ENCODE data around the gene ACTR1B. TPM values are rescaled to one million over a fixed set of nuclear protein-coding genes. Genes with fewer than 3 reads are reported as not detected.
A peak's percentile ranks its signal among the peaks of the same experiment; 100 is the strongest.
"Not testable (repeated sequence)": the region's sequence is repeated elsewhere in the genome, so short reads cannot be mapped to it uniquely, and the experiment has no call there.

ACTR1B gene
- total RNA-seq, 1 donor from 2014 or later = 122 TPM

DNA sequence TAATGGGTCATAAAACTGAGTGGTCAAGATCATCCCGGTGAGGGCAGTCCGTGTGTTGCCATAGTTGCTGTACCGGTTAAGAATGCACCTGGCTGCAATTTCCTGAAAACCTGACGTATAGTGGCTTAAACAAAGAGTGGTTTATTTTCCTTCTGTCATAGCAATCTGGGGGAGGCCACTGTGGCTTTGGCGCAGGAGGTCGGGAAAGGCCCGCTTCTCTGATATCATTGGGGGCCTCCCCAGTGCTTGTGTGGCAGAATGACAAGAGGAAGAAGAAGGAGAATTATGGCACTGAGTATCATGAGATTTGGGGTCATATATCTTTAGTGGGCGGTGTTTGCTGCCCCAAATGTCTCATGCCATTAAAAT lies 10.1 kb upstream of the ACTR1B start:
- Mint-ChIP-seq H3K4me1 (peaks cover 35% of the 10 kb centered on the region), H3K27ac (peak overlapping the region; percentile 96), H3K9me3 (peaks cover 4% of the 10 kb centered on the region), H3K27me3 (no peaks in the 10 kb centered on the region), H3K4me3 (peak overlapping the region; percentile 60), H3K36me3 (ENCODE audit: low read depth) (peaks cover 10% of the 10 kb centered on the region)
- intact Hi-C loops (cut with micrococcal nuclease) = loop anchor here (1.0 kb wide), 2 partner anchors 10 to 14 kb away; partner anchors contain the start of gene ACTR1B
- DNase-seq = no peak

GRCh38 chr2:97673182-97673914 lies 9.5 kb upstream of the ACTR1B start:
- DNase-seq = no peak
- Mint-ChIP-seq H3K27ac (peak overlapping the region; percentile 96), H3K4me1 (peaks cover 33% of the 10 kb centered on the region), H3K4me3 (peak overlapping the region; percentile 60), H3K9me3 (peaks cover 3% of the 10 kb centered on the region), H3K27me3 (no peaks in the 10 kb centered on the region), H3K36me3 (ENCODE audit: low read depth) (peaks cover 9% of the 10 kb centered on the region)
- intact Hi-C loops (cut with micrococcal nuclease) = loop anchor here (1.0 kb wide), 1 partner anchor 9 kb away; the partner anchor contains the start of gene ACTR1B

DNA sequence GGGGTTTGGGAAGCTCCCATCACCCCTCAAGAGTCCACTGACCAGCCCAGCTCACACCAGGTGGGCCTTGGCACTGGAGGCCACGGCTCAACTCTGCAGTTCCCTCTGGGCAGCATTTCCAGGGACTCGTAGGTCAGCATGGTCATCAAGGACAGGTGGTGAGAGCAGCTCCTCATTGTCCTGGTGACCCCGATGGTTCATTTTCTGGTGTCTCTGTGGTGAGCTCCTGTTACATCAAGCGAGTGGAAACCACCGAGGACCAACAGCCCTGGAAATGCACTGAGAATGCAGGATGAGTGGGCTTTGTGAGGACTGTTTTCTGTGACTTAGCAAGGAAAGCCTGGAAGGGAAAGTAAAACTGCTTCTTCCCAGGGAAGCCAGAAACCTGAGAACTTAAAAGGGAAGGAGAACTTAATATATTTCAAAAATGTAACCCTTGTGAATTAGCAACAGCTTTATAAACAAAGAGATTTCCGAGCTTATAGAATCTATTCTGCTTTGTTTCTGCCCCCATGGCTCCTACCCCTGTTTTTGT lies 8.8 kb upstream of the ACTR1B start:
- not testable (repeated sequence) for DNase-seq; H3K27me3 Mint-ChIP-seq; H3K9me3 Mint-ChIP-seq; H3K36me3 Mint-ChIP-seq (ENCODE audit: low read depth)
- intact Hi-C loops (cut with micrococcal nuclease) = loop anchor here (1.0 kb wide), 1 partner anchor 8 kb away; the partner anchor contains the start of gene ACTR1B
- H3K27ac Mint-ChIP-seq = peak overlapping the region; percentile 96
- H3K4me3 Mint-ChIP-seq = peak overlapping the region; percentile 60
- peaks cover 30% of the 10 kb centered on the region for H3K4me1 Mint-ChIP-seq

DNA sequence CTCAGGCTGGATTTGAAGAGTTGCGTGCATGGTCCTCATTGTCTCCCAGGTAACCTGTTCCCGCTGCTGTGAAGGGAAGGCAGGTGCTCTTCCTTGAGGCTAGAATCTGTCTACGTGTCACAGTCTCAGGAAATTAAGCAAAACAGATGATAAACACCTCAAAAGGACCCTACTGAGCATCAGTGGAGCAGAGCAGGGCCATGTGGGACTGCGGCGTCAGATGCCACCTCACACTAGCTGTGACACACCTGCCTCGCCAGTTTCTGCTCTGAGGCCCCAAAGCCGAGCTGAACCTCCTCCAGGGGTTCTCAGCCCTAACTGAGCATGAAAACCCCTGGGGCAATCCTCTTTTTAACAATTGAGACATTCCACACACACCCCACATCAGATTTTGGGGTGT lies 7.7 kb upstream of the ACTR1B start:
- no peak overlapping the region for H3K27ac Mint-ChIP-seq
- no peaks in the 10 kb centered on the region for H3K9me3 Mint-ChIP-seq
- intact Hi-C loops (cut with micrococcal nuclease) = no loop called here
- H3K36me3 Mint-ChIP-seq (ENCODE audit: low read depth) = peaks cover 9% of the 10 kb centered on the region
- H3K27me3 Mint-ChIP-seq = no peaks in the 10 kb centered on the region
- DNase-seq = no peak
- no peak overlapping the region for H3K4me3 Mint-ChIP-seq
- H3K4me1 Mint-ChIP-seq = peaks cover 27% of the 10 kb centered on the region

DNA sequence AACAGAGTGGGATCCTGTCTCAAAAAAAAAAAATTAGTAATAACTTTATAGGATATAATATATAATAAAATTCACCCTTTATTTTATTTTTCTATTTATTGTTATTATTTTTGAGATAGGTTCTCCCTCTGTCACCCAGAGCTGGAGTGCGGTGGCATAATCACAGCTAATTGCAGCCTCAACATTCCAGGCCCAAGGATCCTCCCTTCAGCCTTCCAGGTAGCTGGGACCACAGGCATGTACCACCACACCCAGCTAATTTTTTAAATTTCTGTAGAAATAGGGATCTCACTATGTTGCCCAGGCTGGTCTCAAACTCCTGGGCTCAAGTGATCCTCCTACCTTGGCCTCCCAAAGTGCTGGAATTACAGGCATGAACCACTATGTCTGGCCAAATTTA lies 6.6 kb upstream of the ACTR1B start:
- Mint-ChIP-seq H3K9me3 (no peaks in the 10 kb centered on the region), H3K27ac (no peak overlapping the region), H3K27me3 (no peaks in the 10 kb centered on the region), H3K4me3 (no peak overlapping the region), H3K36me3 (ENCODE audit: low read depth) (peaks cover 9% of the 10 kb centered on the region), H3K4me1 (peaks cover 25% of the 10 kb centered on the region)
- no peak for DNase-seq
- intact Hi-C loops (cut with micrococcal nuclease) = no loop called here

- Mint-ChIP-seq H3K9me3 (no peaks in the 10 kb centered on the region), H3K27ac (no peak within 1 kb of the TSS)
- intact Hi-C loops (cut with micrococcal nuclease) = loop anchor here (10.0 kb wide), 2 partner anchors 775 to 1665 kb away; partner anchors contain the start of genes EIF5B, INPP4A and TXNDC9
Observed at GRCh38 chr2:97669448-97669847, 5.6 kb upstream of the ACTR1B start, which contains the start of gene C2orf92. C2orf92 (plus strand) TSS chr2:97669713; CDS start chr2:97669789, 76 bp downstream.

DNA sequence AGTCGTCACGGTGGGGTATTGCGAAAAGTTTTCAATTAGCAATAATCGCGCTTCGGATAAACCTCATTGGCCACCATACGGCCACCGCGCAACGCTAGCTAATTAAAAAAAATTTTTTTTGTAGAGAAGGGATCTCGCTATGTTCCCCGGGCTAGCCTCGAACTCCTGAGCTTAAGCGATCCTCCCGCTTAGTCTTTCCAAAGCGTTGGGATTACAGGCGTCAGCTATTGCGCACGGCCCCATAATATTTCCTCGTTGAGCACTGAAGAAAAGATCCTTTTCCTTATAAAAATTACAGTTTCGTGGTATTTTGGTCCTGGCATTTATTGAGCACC lies 759 bp upstream of the ACTR1B start:
- DNase-seq = no peak
- Mint-ChIP-seq H3K9me3 (no peaks in the 10 kb centered on the region), H3K4me3 (peak overlapping the region; percentile 94), H3K27me3 (no peaks in the 10 kb centered on the region), H3K27ac (peak overlapping the region; percentile 98), H3K36me3 (ENCODE audit: low read depth) (peaks cover 34% of the 10 kb centered on the region), H3K4me1 (peaks cover 30% of the 10 kb centered on the region)
- intact Hi-C loops (cut with micrococcal nuclease) = loop anchor here (1.0 to 10.0 kb wide), 6 partner anchors 9 to 1670 kb away; partner anchors contain the start of genes EIF5B, INPP4A and TXNDC9

More at GRCh38 chr2:97669448-97669847, 5.6 kb upstream of the ACTR1B start, which contains the start of gene C2orf92:
- Mint-ChIP-seq H3K27me3 (no peaks in the 10 kb centered on the region), H3K36me3 (ENCODE audit: low read depth) (peaks cover 11% of the 10 kb centered on the region), H3K4me3 (no peak within 1 kb of the TSS), H3K4me1 (peaks cover 24% of the 10 kb centered on the region)
- DNase-seq = no peak

DNA sequence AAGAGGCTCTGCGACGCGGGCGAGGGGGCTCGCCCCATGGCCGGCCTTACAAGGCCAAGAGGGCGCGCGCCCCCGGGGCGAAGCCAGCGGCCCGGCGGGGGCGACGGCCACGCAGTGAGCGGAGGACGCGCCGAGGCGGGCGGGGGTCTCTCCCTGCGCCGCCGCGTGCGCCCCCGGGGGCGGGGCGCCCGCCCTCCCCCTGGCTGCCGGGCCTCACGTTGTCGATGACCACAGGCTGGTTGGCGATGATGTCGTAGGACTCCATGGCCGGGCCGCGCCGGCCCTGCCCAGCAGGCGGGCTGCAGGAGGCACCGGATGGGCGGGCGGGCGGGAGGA lies 250 bp downstream of the ACTR1B start:
- H3K4me1 Mint-ChIP-seq = peaks cover 32% of the 10 kb centered on the region
- intact Hi-C loops (cut with micrococcal nuclease) = loop anchor here (10.0 kb wide), 2 partner anchors 781 to 1671 kb away; partner anchors contain the start of genes EIF5B, INPP4A and TXNDC9

GRCh38 chr2:97662895-97663625 lies 784 bp downstream of the ACTR1B start:
- peak overlapping the region; percentile 86 for H3K4me3 Mint-ChIP-seq
- H3K9me3 Mint-ChIP-seq = no peaks in the 10 kb centered on the region
- peak overlapping the region; percentile 96 for H3K27ac Mint-ChIP-seq
- intact Hi-C loops (cut with micrococcal nuclease) = loop anchor here (10.0 kb wide), 2 partner anchors 782 to 1672 kb away; partner anchors contain the start of genes EIF5B, INPP4A and TXNDC9
- peak; percentile 92 for DNase-seq
- peaks cover 38% of the 10 kb centered on the region for H3K36me3 Mint-ChIP-seq (ENCODE audit: low read depth)
- peaks cover 33% of the 10 kb centered on the region for H3K4me1 Mint-ChIP-seq
- no peaks in the 10 kb centered on the region for H3K27me3 Mint-ChIP-seq

More for the DNA sequence above, 250 bp downstream of the ACTR1B start:
- Mint-ChIP-seq H3K27ac (peak overlapping the region; percentile 96), H3K36me3 (ENCODE audit: low read depth) (peaks cover 35% of the 10 kb centered on the region), H3K4me3 (peak overlapping the region; percentile 86), H3K27me3 (no peaks in the 10 kb centered on the region), H3K9me3 (no peaks in the 10 kb centered on the region)
- DNase-seq = no peak

DNA sequence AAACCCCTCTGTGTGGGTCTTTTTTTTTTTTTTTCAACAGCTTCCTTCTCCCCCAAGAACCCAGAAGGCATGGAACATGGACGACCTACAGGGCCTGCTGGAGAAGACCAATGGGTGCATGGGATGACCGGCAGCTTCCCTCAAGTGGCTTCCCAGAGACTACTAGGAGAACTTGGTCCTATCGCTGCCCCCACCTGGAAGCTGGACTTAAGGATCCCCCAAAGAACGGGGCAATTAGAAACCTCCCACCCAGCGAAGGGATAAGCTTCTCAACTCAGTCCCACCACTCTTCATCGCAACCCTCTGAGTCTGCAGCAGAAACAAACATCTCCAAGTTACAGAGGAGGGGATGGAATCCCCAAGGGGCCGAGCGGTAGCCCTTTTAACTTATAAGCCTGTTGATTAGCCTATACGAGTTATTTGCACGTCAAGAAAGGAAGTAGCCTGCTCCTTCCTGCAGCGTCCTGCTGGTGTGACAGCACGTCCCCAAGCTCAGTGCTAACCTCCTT lies 1.4 kb downstream of the ACTR1B start:
- H3K4me1 Mint-ChIP-seq = peaks cover 33% of the 10 kb centered on the region
- no peaks in the 10 kb centered on the region for H3K9me3 Mint-ChIP-seq
- no peaks in the 10 kb centered on the region for H3K27me3 Mint-ChIP-seq
- no peak for DNase-seq
- peaks cover 42% of the 10 kb centered on the region for H3K36me3 Mint-ChIP-seq (ENCODE audit: low read depth)
- peak overlapping the region; percentile 86 for H3K4me3 Mint-ChIP-seq
- intact Hi-C loops (cut with micrococcal nuclease) = loop anchor here (10.0 kb wide), 2 partner anchors 782 to 1672 kb away; partner anchors contain the start of genes EIF5B, INPP4A and TXNDC9
- peak overlapping the region; percentile 96 for H3K27ac Mint-ChIP-seq

GRCh38 chr2:97661927-97662326 lies 1.9 kb downstream of the ACTR1B start:
- H3K4me3 Mint-ChIP-seq = peak overlapping the region; percentile 86
- intact Hi-C loops (cut with micrococcal nuclease) = loop anchor here (10.0 kb wide), 2 partner anchors 783 to 1673 kb away; partner anchors contain the start of genes EIF5B, INPP4A and TXNDC9
- no peaks in the 10 kb centered on the region for H3K27me3 Mint-ChIP-seq
- H3K4me1 Mint-ChIP-seq = peaks cover 33% of the 10 kb centered on the region
- H3K27ac Mint-ChIP-seq = peak overlapping the region; percentile 96
- no peak for DNase-seq
- H3K9me3 Mint-ChIP-seq = no peaks in the 10 kb centered on the region
- peaks cover 44% of the 10 kb centered on the region for H3K36me3 Mint-ChIP-seq (ENCODE audit: low read depth)

DNA sequence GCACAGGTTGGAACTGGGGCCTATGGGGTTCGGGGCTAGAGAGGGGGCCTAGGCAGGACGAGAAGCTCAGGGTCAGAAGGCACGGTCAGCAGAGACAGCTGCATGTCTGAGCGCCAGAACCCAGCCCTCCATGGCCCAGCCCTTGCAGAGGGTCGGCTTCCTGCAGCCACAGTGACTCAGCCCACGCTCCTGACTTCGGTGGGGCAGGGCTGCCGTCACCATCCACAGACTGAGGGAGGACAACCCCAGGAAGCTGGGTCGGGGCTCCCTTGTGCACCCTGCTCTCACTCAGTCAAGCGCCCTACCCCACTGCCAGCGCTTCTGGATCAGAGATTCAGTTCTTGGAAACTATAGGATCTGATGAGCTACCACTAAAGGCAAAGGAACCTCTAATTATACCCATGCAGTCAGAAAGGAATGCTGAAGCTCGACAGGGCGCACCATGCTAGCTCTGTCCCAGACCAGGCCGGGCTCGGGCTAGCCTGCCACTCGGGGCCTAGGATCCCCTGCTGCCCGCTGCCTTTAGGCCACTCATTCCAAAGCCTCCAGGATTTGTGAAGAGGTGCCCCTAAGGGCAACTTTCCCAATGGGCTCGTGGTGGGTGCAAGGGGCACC lies 3.0 kb downstream of the ACTR1B start:
- intact Hi-C loops (cut with micrococcal nuclease) = loop anchor here (10.0 kb wide), 2 partner anchors 784 to 1674 kb away; partner anchors contain the start of genes EIF5B, INPP4A and TXNDC9
- H3K4me1 Mint-ChIP-seq = peaks cover 31% of the 10 kb centered on the region
- H3K36me3 Mint-ChIP-seq (ENCODE audit: low read depth) = peaks cover 50% of the 10 kb centered on the region
- no peak overlapping the region for H3K4me3 Mint-ChIP-seq
- peak overlapping the region; percentile 96 for H3K27ac Mint-ChIP-seq
- no peaks in the 10 kb centered on the region for H3K9me3 Mint-ChIP-seq
- DNase-seq = peak; percentile 56
- no peaks in the 10 kb centered on the region for H3K27me3 Mint-ChIP-seq

Measured in activated CD4-positive, alpha-beta T cell treated with anti-CD3 and anti-CD28 coated beads, Interleukin-2, amount 10 ng/mL, durations not matched to agents 24 days and 14 days (primary cell).